ENCODE results near the gene NEBL. TPM values are rescaled to one million over a fixed set of nuclear protein-coding genes. Genes with fewer than 3 reads are reported as not detected.

The NEBL gene
- 66.4 TPM for total RNA-seq

GRCh38 chr10:20897146-20897825 lies at the start of gene NEBL:
Gene NEBL, minus strand, starts transcription at chr10:20897311. Its CDS starts 106 bp downstream, at chr10:20897205.

Small RNA genes within 50 kb of the gene (small RNA-seq; reads per million reads assigned to genes)
- gene AL157398.1, result not detected
- gene MTND1P21, result not detected
